ENCODE data around the gene ADAP2. TPM values are rescaled to one million over a fixed set of nuclear protein-coding genes. Genes with fewer than 3 reads are reported as not detected.
A peak's percentile ranks its signal among the peaks of the same experiment; 100 is the strongest.
"Not testable (repeated sequence)": the region's sequence is repeated elsewhere in the genome, so short reads cannot be mapped to it uniquely, and the experiment has no call there.

ADAP2 gene
- total RNA-seq, 2 donors from 2014 or later, result 0.76 to 1.1 TPM

- Mint-ChIP-seq H3K27me3 (no peaks in the 10 kb centered on the region), H3K4me1 (ENCODE audit: low read depth in 2 of 2) (no peaks in the 10 kb centered on the region), H3K27ac (no peak overlapping the region), H3K36me3 (no peaks in the 10 kb centered on the region), H3K4me3 (no peak overlapping the region), H3K9me3 (no peaks in the 10 kb centered on the region)
- no peak for DNase-seq (ENCODE audit: low spot score)
- ATAC-seq, result no peak
Measured at GRCh38 chr17:30947796-30948195, 26.1 kb downstream of the ADAP2 start.

GRCh38 chr17:30950189-30950588, 28.4 kb downstream of the ADAP2 start:
- Mint-ChIP-seq H3K27ac (no peak overlapping the region), H3K4me3 (no peak overlapping the region), H3K4me1 (ENCODE audit: low read depth in 2 of 2) (no peaks in the 10 kb centered on the region), H3K27me3 (no peaks in the 10 kb centered on the region), H3K36me3 (no peaks in the 10 kb centered on the region), H3K9me3 (no peaks in the 10 kb centered on the region)
- DNase-seq (ENCODE audit: low spot score) (no peak), ATAC-seq (no peak)

GRCh38 chr17:30950669-30951399, 29.1 kb downstream of the ADAP2 start:
- Mint-ChIP-seq H3K27ac (no peak overlapping the region), H3K9me3 (no peaks in the 10 kb centered on the region), H3K36me3 (no peaks in the 10 kb centered on the region), H3K4me1 (ENCODE audit: low read depth in 2 of 2) (no peaks in the 10 kb centered on the region), H3K27me3 (no peaks in the 10 kb centered on the region), H3K4me3 (no peak overlapping the region)
- ATAC-seq (no peak), DNase-seq (ENCODE audit: low spot score) (no peak)

GRCh38 chr17:30952638-30953393, 31.1 kb downstream of the ADAP2 start:
- Mint-ChIP-seq H3K36me3 (no peaks in the 10 kb centered on the region), H3K9me3 (no peaks in the 10 kb centered on the region), H3K4me3 (no peak overlapping the region), H3K27me3 (peaks cover 0 to 4% of the 10 kb centered on the region in 2 donors), H3K27ac (no peak overlapping the region), H3K4me1 (ENCODE audit: low read depth in 2 of 2) (no peaks in the 10 kb centered on the region)
- ATAC-seq (no peak), DNase-seq (ENCODE audit: low spot score) (no peak)

GRCh38 chr17:30954046-30954830, 32.5 kb downstream of the ADAP2 start:
- no peak overlapping the region for H3K27ac Mint-ChIP-seq
- H3K4me1 Mint-ChIP-seq (ENCODE audit: low read depth in 2 of 2), result no peaks in the 10 kb centered on the region
- no peak for ATAC-seq
- H3K9me3 Mint-ChIP-seq, result no peaks in the 10 kb centered on the region
- no peaks in the 10 kb centered on the region for H3K36me3 Mint-ChIP-seq
- no peak overlapping the region for H3K4me3 Mint-ChIP-seq
- no peak for DNase-seq (ENCODE audit: low spot score)
- H3K27me3 Mint-ChIP-seq, result peaks cover 0 to 12% of the 10 kb centered on the region in 2 donors

GRCh38 chr17:30956764-30957374, 35.1 kb downstream of the ADAP2 start:
- DNase-seq (ENCODE audit: low spot score), result no peak
- Mint-ChIP-seq H3K4me1 (ENCODE audit: low read depth in 2 of 2) (peaks cover 0 to 6% of the 10 kb centered on the region in 2 donors), H3K27ac (no peak overlapping the region), H3K27me3 (peaks cover 0 to 13% of the 10 kb centered on the region in 2 donors), H3K4me3 (no peak overlapping the region), H3K9me3 (no peaks in the 10 kb centered on the region), H3K36me3 (no peaks in the 10 kb centered on the region)
- no peak for ATAC-seq

- DNase-seq (ENCODE audit: low spot score), result no peak
Measured at GRCh38 chr17:30957741-30958140, 36.0 kb downstream of the ADAP2 start.

GRCh38 chr17:30958187-30958586, 36.4 kb downstream of the ADAP2 start:
- DNase-seq (ENCODE audit: low spot score) (no peak), ATAC-seq (no peak)
- H3K27ac Mint-ChIP-seq, result no peak overlapping the region
- no peaks in the 10 kb centered on the region for H3K36me3 Mint-ChIP-seq
- no peaks in the 10 kb centered on the region for H3K9me3 Mint-ChIP-seq
- H3K27me3 Mint-ChIP-seq, result peaks cover 0 to 13% of the 10 kb centered on the region in 2 donors
- no peak overlapping the region for H3K4me3 Mint-ChIP-seq
- H3K4me1 Mint-ChIP-seq (ENCODE audit: low read depth in 2 of 2), result peaks cover 0 to 6% of the 10 kb centered on the region in 2 donors

More at GRCh38 chr17:30957741-30958140, 36.0 kb downstream of the ADAP2 start:
- H3K27ac Mint-ChIP-seq, result no peak overlapping the region
- H3K36me3 Mint-ChIP-seq, result no peaks in the 10 kb centered on the region
- H3K27me3 Mint-ChIP-seq, result peaks cover 0 to 13% of the 10 kb centered on the region in 2 donors
- H3K4me3 Mint-ChIP-seq, result no peak overlapping the region
- no peak for ATAC-seq
- H3K9me3 Mint-ChIP-seq, result no peaks in the 10 kb centered on the region
- H3K4me1 Mint-ChIP-seq (ENCODE audit: low read depth in 2 of 2), result peaks cover 0 to 6% of the 10 kb centered on the region in 2 donors

- Mint-ChIP-seq H3K27me3 (peaks cover 0 to 12% of the 10 kb centered on the region in 2 donors), H3K9me3 (no peaks in the 10 kb centered on the region), H3K36me3 (no peaks in the 10 kb centered on the region), H3K4me3 (no peak overlapping the region), H3K27ac (no peak overlapping the region), H3K4me1 (ENCODE audit: low read depth in 2 of 2) (peaks cover 0 to 6% of the 10 kb centered on the region in 2 donors)
- ATAC-seq (peak; percentile 56 to 57), DNase-seq (ENCODE audit: low spot score) (no peak)
Measured at GRCh38 chr17:30961209-30962188, 39.8 kb downstream of the ADAP2 start.

- not testable (repeated sequence) for H3K4me3 Mint-ChIP-seq; H3K27ac Mint-ChIP-seq; H3K9me3 Mint-ChIP-seq; ATAC-seq; H3K27me3 Mint-ChIP-seq; DNase-seq (ENCODE audit: low spot score); H3K36me3 Mint-ChIP-seq
- peaks cover 0 to 16% of the 10 kb centered on the region in 2 donors for H3K4me1 Mint-ChIP-seq (ENCODE audit: low read depth in 2 of 2)
Measured at GRCh38 chr17:30964312-30964711, 42.6 kb downstream of the ADAP2 start.

GRCh38 chr17:30964876-30965275, 43.1 kb downstream of the ADAP2 start:
- ATAC-seq (no peak), DNase-seq (ENCODE audit: low spot score) (no peak)
- Mint-ChIP-seq H3K27me3 (no peaks in the 10 kb centered on the region), H3K27ac (no peak overlapping the region), H3K4me3 (no peak overlapping the region), H3K36me3 (no peaks in the 10 kb centered on the region), H3K4me1 (ENCODE audit: low read depth in 2 of 2) (peaks cover 3 to 19% of the 10 kb centered on the region in 2 donors), H3K9me3 (no peaks in the 10 kb centered on the region)

GRCh38 chr17:30965686-30966085, 43.9 kb downstream of the ADAP2 start:
- ATAC-seq, result no peak
- H3K4me3 Mint-ChIP-seq, result no peak overlapping the region
- H3K9me3 Mint-ChIP-seq, result no peaks in the 10 kb centered on the region
- no peak overlapping the region for H3K27ac Mint-ChIP-seq
- H3K4me1 Mint-ChIP-seq (ENCODE audit: low read depth in 2 of 2), result peaks cover 11 to 27% of the 10 kb centered on the region in 2 donors
- DNase-seq (ENCODE audit: low spot score), result no peak
- no peaks in the 10 kb centered on the region for H3K27me3 Mint-ChIP-seq
- no peaks in the 10 kb centered on the region for H3K36me3 Mint-ChIP-seq

Measured in natural killer cell treated with Interleukin-12 subunit alpha and Interleukin-12 subunit beta and Interleukin-15 and Interleukin-18, amount 100 ng/mL, for 72 hours (primary cell).